ENCODE data around the gene ABL1. TPM values are rescaled to one million over a fixed set of nuclear protein-coding genes. Genes with fewer than 3 reads are reported as not detected.
A peak's percentile ranks its signal among the peaks of the same experiment; 100 is the strongest.

Gene ABL1
- total RNA-seq, 1 donor from 2014 or later = 118 TPM

DNA sequence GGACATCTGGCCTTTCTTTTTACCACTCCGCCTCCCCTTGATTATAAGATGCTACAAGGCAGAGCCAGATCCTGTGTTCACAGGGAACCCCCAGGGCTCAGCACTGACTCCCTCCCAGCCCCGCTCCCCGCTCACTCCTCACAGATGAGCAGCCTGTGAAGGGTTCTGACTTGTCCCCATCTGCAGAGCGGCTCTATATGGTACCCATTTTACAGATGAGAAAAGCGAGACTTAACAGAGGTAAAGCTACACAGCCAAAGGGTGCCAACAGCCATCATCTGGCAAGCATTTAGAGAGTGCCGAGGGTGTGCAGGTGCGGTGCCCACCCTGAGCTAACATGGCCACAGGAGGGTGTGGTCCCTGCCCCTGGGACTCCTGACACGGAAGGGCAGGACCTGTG is 85.2 kb downstream of the ABL1 start:
- H3K27me3 Mint-ChIP-seq (ENCODE audit: unreplicated experiment) = peaks cover 5% of the 10 kb centered on the region

DNA sequence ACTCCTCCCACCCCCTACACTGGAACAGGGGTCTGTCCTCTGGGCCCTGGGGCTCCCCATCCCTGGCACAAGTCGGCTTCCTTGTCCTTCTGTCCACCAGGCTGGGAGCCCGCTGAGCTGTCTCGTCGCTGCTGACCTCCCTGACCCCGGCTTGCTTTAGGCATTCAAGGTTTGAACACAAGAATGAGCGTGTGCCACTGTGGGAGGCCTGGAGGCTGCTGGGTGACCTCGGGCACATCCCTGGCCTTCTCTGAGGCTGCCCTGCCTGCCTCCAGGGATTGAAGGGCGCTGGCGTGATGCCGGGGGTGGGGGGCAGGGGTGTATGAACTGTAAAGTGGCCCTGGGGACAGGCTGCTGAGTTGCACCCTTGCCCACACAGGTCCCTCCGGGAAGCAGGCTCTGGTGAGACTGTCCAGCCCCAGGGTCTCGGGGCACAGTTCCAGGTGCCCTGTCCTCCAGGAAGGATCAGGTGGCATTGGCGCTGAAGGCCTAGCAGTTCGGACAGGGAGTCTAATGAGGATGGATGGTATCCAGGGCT is 85.8 kb downstream of the ABL1 start:
- TF ChIP-seq, protein P1, sequence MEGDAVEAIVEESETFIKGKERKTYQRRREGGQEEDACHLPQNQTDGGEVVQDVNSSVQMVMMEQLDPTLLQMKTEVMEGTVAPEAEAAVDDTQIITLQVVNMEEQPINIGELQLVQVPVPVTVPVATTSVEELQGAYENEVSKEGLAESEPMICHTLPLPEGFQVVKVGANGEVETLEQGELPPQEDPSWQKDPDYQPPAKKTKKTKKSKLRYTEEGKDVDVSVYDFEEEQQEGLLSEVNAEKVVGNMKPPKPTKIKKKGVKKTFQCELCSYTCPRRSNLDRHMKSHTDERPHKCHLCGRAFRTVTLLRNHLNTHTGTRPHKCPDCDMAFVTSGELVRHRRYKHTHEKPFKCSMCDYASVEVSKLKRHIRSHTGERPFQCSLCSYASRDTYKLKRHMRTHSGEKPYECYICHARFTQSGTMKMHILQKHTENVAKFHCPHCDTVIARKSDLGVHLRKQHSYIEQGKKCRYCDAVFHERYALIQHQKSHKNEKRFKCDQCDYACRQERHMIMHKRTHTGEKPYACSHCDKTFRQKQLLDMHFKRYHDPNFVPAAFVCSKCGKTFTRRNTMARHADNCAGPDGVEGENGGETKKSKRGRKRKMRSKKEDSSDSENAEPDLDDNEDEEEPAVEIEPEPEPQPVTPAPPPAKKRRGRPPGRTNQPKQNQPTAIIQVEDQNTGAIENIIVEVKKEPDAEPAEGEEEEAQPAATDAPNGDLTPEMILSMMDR (IDR thresholded peaks at IDR 0.05; ENCODE audit: partially characterized antibody, unreplicated experiment) = no peak
- H3K27me3 Mint-ChIP-seq (ENCODE audit: unreplicated experiment) = peaks cover 2% of the 10 kb centered on the region
- DNase-seq = no peak
- H3K27ac Mint-ChIP-seq (ENCODE audit: unreplicated experiment) = no peak overlapping the region
- no peaks in the 10 kb centered on the region for H3K36me3 Mint-ChIP-seq (ENCODE audit: unreplicated experiment)
- peaks cover 12% of the 10 kb centered on the region for H3K4me1 Mint-ChIP-seq (ENCODE audit: low read depth, unreplicated experiment)
- no peaks in the 10 kb centered on the region for H3K9me3 Mint-ChIP-seq (ENCODE audit: unreplicated experiment)
- no peak overlapping the region for H3K4me3 Mint-ChIP-seq (ENCODE audit: unreplicated experiment)

More for the DNA sequence above, 85.2 kb downstream of the ABL1 start:
- Mint-ChIP-seq H3K4me1 (ENCODE audit: low read depth, unreplicated experiment) (peaks cover 12% of the 10 kb centered on the region), H3K9me3 (ENCODE audit: unreplicated experiment) (no peaks in the 10 kb centered on the region), H3K36me3 (ENCODE audit: unreplicated experiment) (no peaks in the 10 kb centered on the region), H3K27ac (ENCODE audit: unreplicated experiment) (no peak overlapping the region), H3K4me3 (ENCODE audit: unreplicated experiment) (no peak overlapping the region)
- TF ChIP-seq, protein P1 (IDR thresholded peaks at IDR 0.05; ENCODE audit: partially characterized antibody, unreplicated experiment) = no peak
- no peak for DNase-seq

DNA sequence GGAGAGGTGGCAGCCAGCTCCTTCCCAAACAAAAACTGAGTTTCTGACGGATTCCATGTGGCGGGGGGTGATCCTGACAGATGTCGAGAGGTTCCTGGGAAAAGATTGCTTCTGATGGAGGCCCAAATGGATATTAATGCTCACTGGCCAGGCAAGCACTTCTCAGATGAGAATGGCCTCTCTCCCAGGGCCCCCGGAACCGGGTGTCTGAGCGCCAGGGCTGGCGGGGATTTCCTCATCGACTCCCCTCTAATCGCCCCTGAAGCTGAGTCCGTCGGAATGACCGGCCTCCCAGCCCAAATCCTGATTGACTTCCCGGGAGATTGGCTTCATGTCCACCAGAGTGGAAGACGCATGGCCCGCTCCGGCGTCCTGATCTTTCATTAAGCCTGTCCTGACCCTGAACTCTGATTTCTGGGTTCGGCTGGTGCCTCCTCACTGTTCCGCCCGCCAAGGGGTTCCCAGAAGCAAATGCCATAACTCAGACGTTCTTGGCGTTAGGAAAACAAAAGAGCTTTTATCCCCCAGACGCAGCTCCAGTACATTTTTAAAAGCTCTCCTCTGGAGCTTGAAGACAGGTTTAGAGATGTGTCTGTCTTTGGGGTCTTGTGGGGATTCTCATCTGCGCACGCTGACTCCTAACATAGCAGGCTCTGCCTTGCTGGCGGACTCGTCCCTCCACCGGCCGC is 86.4 kb downstream of the ABL1 start:
- H3K27me3 Mint-ChIP-seq (ENCODE audit: unreplicated experiment) = peaks cover 2% of the 10 kb centered on the region
- no peaks in the 10 kb centered on the region for H3K9me3 Mint-ChIP-seq (ENCODE audit: unreplicated experiment)
- H3K4me1 Mint-ChIP-seq (ENCODE audit: low read depth, unreplicated experiment) = peaks cover 12% of the 10 kb centered on the region
- no peak overlapping the region for H3K4me3 Mint-ChIP-seq (ENCODE audit: unreplicated experiment)
- DNase-seq = no peak
- TF ChIP-seq, protein P1 (IDR thresholded peaks at IDR 0.05; ENCODE audit: partially characterized antibody, unreplicated experiment) = no peak
- no peak overlapping the region for H3K27ac Mint-ChIP-seq (ENCODE audit: unreplicated experiment)
- no peaks in the 10 kb centered on the region for H3K36me3 Mint-ChIP-seq (ENCODE audit: unreplicated experiment)

DNA sequence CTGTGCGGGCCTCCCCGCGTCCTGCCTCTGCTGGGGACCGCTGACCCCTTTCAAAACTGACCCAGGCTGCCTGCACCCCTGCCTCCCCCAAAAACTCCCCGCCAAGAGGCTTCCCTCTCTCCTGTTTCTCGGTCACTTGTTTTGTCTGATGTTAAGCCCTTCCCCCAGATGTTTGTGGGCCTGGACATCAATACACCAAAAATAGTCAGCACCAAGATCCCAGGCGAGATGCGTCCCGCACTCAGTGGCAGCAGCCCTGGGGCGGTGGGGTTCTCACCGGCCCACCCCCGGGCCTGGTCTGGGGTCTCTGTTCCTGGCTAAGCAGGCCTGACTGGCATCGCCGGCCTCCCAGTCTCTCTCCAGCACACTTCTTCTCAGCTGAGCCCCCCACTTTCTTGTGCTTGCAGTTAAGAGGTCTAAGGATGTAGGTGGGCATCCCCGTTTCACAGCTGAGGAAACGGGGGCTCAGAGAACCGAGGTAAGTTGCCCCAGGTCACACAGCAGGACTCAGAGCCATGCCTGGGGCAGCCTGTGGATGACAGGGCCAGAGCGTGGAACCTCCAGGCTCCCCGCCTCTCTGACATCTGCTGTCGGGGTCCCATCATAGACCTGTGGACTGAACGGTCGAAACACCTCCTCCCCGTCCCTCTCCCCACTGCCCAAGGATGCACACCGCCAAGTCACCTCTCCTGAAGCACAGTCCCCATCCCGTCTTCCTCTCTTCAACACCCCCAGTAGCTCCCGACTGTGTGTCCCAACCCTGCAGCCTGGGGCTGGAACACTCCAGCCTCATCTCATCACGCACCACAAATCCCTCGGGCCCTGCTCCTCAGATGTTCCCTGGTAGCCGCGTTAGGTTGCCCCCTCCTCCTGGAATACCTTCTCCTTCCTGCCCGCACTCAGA is 87.2 kb downstream of the ABL1 start:
- TF ChIP-seq, protein P1 (IDR thresholded peaks at IDR 0.05; ENCODE audit: partially characterized antibody, unreplicated experiment) = no peak
- Mint-ChIP-seq H3K27me3 (ENCODE audit: unreplicated experiment) (peaks cover 2% of the 10 kb centered on the region), H3K27ac (ENCODE audit: unreplicated experiment) (no peak overlapping the region), H3K4me3 (ENCODE audit: unreplicated experiment) (peak overlapping the region; percentile 15), H3K36me3 (ENCODE audit: unreplicated experiment) (no peaks in the 10 kb centered on the region), H3K4me1 (ENCODE audit: low read depth, unreplicated experiment) (peaks cover 10% of the 10 kb centered on the region), H3K9me3 (ENCODE audit: unreplicated experiment) (peaks cover 2% of the 10 kb centered on the region)
- no peak for DNase-seq

Data from glutamatergic neuron (in vitro differentiated cells).